Kidney capillary endothelial cell (primary cell): Measurements from ENCODE around the gene SPATA12.

ENCODE experiments used
- DNase-seq: peaks from one replicate; pipeline ENCODE4 v3.0.0-alpha.2; 2018; ENCODE audit warnings: low spot score

Gene SPATA12

GRCh38 chr3:57052662-57053061, 7.8 kb upstream of the SPATA12 start:
- no peak for DNase-seq

GRCh38 chr3:57053122-57053521, 7.3 kb upstream of the SPATA12 start:
- DNase-seq: no peak

- DNase-seq: no peak
These were observed 3.1 kb upstream of the SPATA12 start for GRCh38 chr3:57057351-57057750.

GRCh38 chr3:57059411-57059810, 1.1 kb upstream of the SPATA12 start:
- no peak for DNase-seq

GRCh38 chr3:57061556-57061955, 1.1 kb downstream of the SPATA12 start:
- DNase-seq: no peak

GRCh38 chr3:57062101-57062631, 1.7 kb downstream of the SPATA12 start:
- no peak for DNase-seq

GRCh38 chr3:57063032-57063431, 2.6 kb downstream of the SPATA12 start:
- DNase-seq: no peak

- DNase-seq: no peak
These were observed 3.5 kb downstream of the SPATA12 start for GRCh38 chr3:57064001-57064400.

- no peak for DNase-seq
These were observed 4.1 kb downstream of the SPATA12 start for GRCh38 chr3:57064572-57064971.

- no peak for DNase-seq
These were observed 5.1 kb downstream of the SPATA12 start for GRCh38 chr3:57065588-57065987.

GRCh38 chr3:57066471-57066870, 6.0 kb downstream of the SPATA12 start:
- no peak for DNase-seq

- DNase-seq: peak; percentile 54
These were observed 8.1 kb downstream of the SPATA12 start for GRCh38 chr3:57068437-57069089.

GRCh38 chr3:57069503-57069902, 9.0 kb downstream of the SPATA12 start:
- DNase-seq: no peak

GRCh38 chr3:57073628-57074027, 13.2 kb downstream of the SPATA12 start:
- no peak for DNase-seq

GRCh38 chr3:57074135-57074534, 13.7 kb downstream of the SPATA12 start:
- DNase-seq: no peak

GRCh38 chr3:57076422-57076951, 16.0 kb downstream of the SPATA12 start:
- DNase-seq: no peak

- no peak for DNase-seq
These were observed 17.3 kb downstream of the SPATA12 start for GRCh38 chr3:57077630-57078343.

- DNase-seq: no peak
These were observed 17.8 kb downstream of the SPATA12 start for GRCh38 chr3:57078344-57078634.

GRCh38 chr3:57078635-57079473, 18.4 kb downstream of the SPATA12 start:
- DNase-seq: no peak

- DNase-seq: no peak
These were observed 19.0 kb downstream of the SPATA12 start for GRCh38 chr3:57079474-57079831.

- no peak for DNase-seq
These were observed 19.7 kb downstream of the SPATA12 start for GRCh38 chr3:57080171-57080570.

GRCh38 chr3:57081173-57081572, 20.7 kb downstream of the SPATA12 start:
- peak; percentile 53 for DNase-seq

- DNase-seq: no peak
These were observed 22.0 kb downstream of the SPATA12 start for GRCh38 chr3:57082481-57082880.
